Caco-2 (cell line): Measurements from ENCODE around the gene CLIC3. TPM values are rescaled to one million over a fixed set of nuclear protein-coding genes. Genes with fewer than 3 reads are reported as not detected.

ENCODE experiments used
- BruUV-seq: library from RNA; stranded (reverse); fragments of 400-500 nt; replicated peaks from 2 replicates; lab custom pipeline; 2021; lab: Mats Ljungman, UMichigan
- CTCF ChIA-PET: fragments of 300-600 bp; sonication (Branson Sonifier 250); formaldehyde crosslinking; loops from one replicate; lab custom pipeline; 2022; ENCODE audit warnings: antibody characterized with exemption; lab: Charles Lee
- POLR2A ChIA-PET: fragments of 300-600 bp; sonication (Branson Sonifier 250); formaldehyde crosslinking; loops from one replicate; lab custom pipeline; 2022; ENCODE audit warnings: antibody characterized with exemption; lab: Charles Lee
- DNase-seq, 2 experiments: peaks; one replicate each; pipeline versions ENCODE4 v3.0.0 to v3.0.0-alpha.2; 2020 to 2022
- H3K27me3 ChIP-seq: replicated peaks from 2 replicates; pipeline ENCODE4 v1.6.0; 2011; ENCODE audit warnings: low read length; ENCODE audit not compliant: control insufficient read depth, insufficient read depth
- H3K36me3 ChIP-seq: 2 replicates; pipeline ENCODE4 v1.5.1; 2011; ENCODE audit warnings: low read length; ENCODE audit not compliant: control insufficient read depth, insufficient read depth
- H3K4me1 ChIP-seq: fragments of 250-450 bp; sonication (Bioruptor Pico); 2 replicates; pipeline ENCODE4 v1.5.1; 2020; ENCODE audit warnings: mild to moderate bottlenecking
- H3K4me3 ChIP-seq: 2 replicates; pipeline ENCODE4 v1.5.1; 2011; ENCODE audit warnings: low read depth, mild to moderate bottlenecking, control low read depth, low read length
- H3K9me3 ChIP-seq: fragments of 250-450 bp; sonication (Bioruptor Pico); 2 replicates; pipeline ENCODE4 v1.5.1; 2020; ENCODE audit warnings: mild to moderate bottlenecking, moderate library complexity
- H3K27ac Mint-ChIP-seq: one replicate; pipeline ENCODE4 v1.8.0; 2022; ENCODE audit warnings: mixed read lengths; ENCODE audit not compliant: unreplicated experiment
- H3K27me3 Mint-ChIP-seq: one replicate; pipeline ENCODE4 v1.8.0; 2022; ENCODE audit warnings: mixed read lengths; ENCODE audit not compliant: insufficient read depth, unreplicated experiment
- H3K36me3 Mint-ChIP-seq: one replicate; pipeline ENCODE4 v1.8.0; 2022; ENCODE audit warnings: mild to moderate bottlenecking, mixed read lengths; ENCODE audit not compliant: insufficient read depth, unreplicated experiment
- H3K4me1 Mint-ChIP-seq: one replicate; pipeline ENCODE4 v1.8.0; 2022; ENCODE audit warnings: low read depth, mixed read lengths; ENCODE audit not compliant: unreplicated experiment
- H3K4me3 Mint-ChIP-seq: one replicate; pipeline ENCODE4 v1.8.0; 2022; ENCODE audit warnings: mild to moderate bottlenecking, moderate library complexity, mixed read lengths; ENCODE audit not compliant: unreplicated experiment
- H3K9me3 Mint-ChIP-seq: one replicate; pipeline ENCODE4 v1.8.0; 2022; ENCODE audit warnings: mixed read lengths; ENCODE audit not compliant: unreplicated experiment
- CTCF ChIP-seq, 2 experiments: fragments of 200-600 bp in 1 of 2; IDR thresholded peaks; 1 replicate in 1 of 2; 2 replicates in 1 of 2; pipeline versions ENCODE4 v1.5.1 to v1.8.0; 2011 to 2022; ENCODE audit warnings: antibody characterized with exemption in 1 of 2, control low read depth in 1 of 2, inconsistent platforms in 1 of 2, low read depth in 1 of 2, low read length in 1 of 2, mild to moderate bottlenecking in 1 of 2, moderate library complexity in 1 of 2; ENCODE audit not compliant: insufficient read depth in 1 of 2, severe bottlenecking in 1 of 2, unreplicated experiment in 1 of 2
- intact Hi-C: fragments of 100-400 bp; cut with micrococcal nuclease; formaldehyde crosslinking; loops from one replicate; pipeline ENCODE4 v1.10.0; 2022; ENCODE audit not compliant: unreplicated experiment
- total RNA-seq: library from RNA; stranded (reverse); gene quantifications from 2 replicates; pipeline ENCODE4 v1.2.3, GENCODE V29; 2022

Gene CLIC3
- total RNA-seq, 1 experiment from 2014 or later, result 4.7 TPM

- H3K4me3 Mint-ChIP-seq, result no peak within 1 kb of the TSS
- H3K27ac Mint-ChIP-seq, result no peak within 1 kb of the TSS
- CTCF ChIA-PET, result no interaction called here
- no peaks in the 10 kb centered on the region for H3K36me3 Mint-ChIP-seq
- BruUV-seq, result no TSS peak
- no peak for DNase-seq
- no peaks in the 10 kb centered on the region for H3K27me3 ChIP-seq
- intact Hi-C loops, result no loop called here
- no peaks in the 10 kb centered on the region for H3K4me1 ChIP-seq
- no peaks in the 10 kb centered on the region for H3K4me1 Mint-ChIP-seq
- H3K36me3 ChIP-seq, result no peaks in the 10 kb centered on the region
- H3K9me3 Mint-ChIP-seq, result no peaks in the 10 kb centered on the region
- no peaks in the 10 kb centered on the region for H3K27me3 Mint-ChIP-seq
- POLR2A ChIA-PET, result no interaction called here
- no peak for TF ChIP-seq CTCF (IDR thresholded peaks at IDR 0.05; ENCODE audit: insufficient read depth in 1 of 2, low read depth in 1 of 2, low read length in 1 of 2, severe bottlenecking in 1 of 2, unreplicated experiment in 1 of 2)
- H3K4me3 ChIP-seq, result no peak within 1 kb of the TSS
- H3K9me3 ChIP-seq, result no peaks in the 10 kb centered on the region
Measured at GRCh38 chr9:136982232-136983051, 13.9 kb downstream of the CLIC3 start, which contains the start of gene LCNL1. TSS of gene LCNL1 (plus strand) at chr9:136982993. CDS start at chr9:136983587, 594 bp downstream.

DNA sequence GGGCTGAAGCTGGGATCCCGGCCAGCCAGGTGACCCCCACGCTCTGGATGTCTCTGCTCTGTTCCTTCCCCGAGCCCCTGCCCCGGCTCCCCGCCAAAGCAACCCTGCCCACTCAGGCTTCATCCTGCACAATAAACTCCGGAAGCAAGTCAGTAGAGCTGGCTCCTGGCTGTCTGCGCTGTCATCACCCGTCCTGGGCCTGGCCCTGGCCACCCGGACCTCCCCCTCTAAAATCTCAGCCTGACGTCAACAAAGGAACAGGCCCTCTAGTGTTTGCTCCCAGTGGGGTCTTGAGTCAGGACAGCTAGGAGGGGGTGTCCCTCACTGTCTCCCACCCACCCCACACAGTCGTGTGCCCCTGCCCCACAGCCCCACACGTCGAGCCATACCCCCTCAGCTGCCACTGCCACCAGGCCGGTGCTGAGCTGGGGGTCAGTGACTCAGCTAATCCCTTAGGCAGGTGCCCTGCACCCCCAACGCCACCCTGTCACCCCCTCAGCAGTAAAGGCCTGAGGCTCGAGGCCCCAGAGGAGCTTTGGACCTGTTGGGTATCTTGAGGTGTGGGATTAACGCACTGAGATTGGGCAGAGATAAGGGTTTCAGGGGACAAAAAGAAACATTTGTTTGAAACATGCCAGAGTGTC, 14.7 kb downstream of the CLIC3 start:
- Histone ChIP-seq H3K27me3 (no peaks in the 10 kb centered on the region), H3K4me1 (no peaks in the 10 kb centered on the region), H3K4me3 (no peak overlapping the region), H3K9me3 (no peaks in the 10 kb centered on the region), H3K36me3 (no peaks in the 10 kb centered on the region)
- BruUV-seq, result no TSS peak
- no peaks in the 10 kb centered on the region for H3K36me3 Mint-ChIP-seq
- no peak for DNase-seq
- TF ChIP-seq CTCF (IDR thresholded peaks at IDR 0.05; ENCODE audit: insufficient read depth in 1 of 2, low read depth in 1 of 2, low read length in 1 of 2, severe bottlenecking in 1 of 2, unreplicated experiment in 1 of 2), result no peak
- ChIA-PET CTCF (interaction anchor here (0.6 kb wide), 1 partner anchor 601 kb away, joined by 3 read pairs; no protein-coding TSS in a partner anchor), POLR2A (no interaction called here)
- H3K4me1 Mint-ChIP-seq, result no peaks in the 10 kb centered on the region
- no peak overlapping the region for H3K4me3 Mint-ChIP-seq
- no peaks in the 10 kb centered on the region for H3K27me3 Mint-ChIP-seq
- no peak overlapping the region for H3K27ac Mint-ChIP-seq
- intact Hi-C loops, result no loop called here
- H3K9me3 Mint-ChIP-seq, result no peaks in the 10 kb centered on the region

GRCh38 chr9:136980669-136981478, 15.5 kb downstream of the CLIC3 start:
- ChIA-PET POLR2A (no interaction called here), CTCF (interaction anchor here (0.6 kb wide), 1 partner anchor 600 kb away, joined by 3 read pairs; no protein-coding TSS in a partner anchor)
- no TSS peak for BruUV-seq
- no peaks in the 10 kb centered on the region for H3K27me3 ChIP-seq
- H3K36me3 Mint-ChIP-seq, result no peaks in the 10 kb centered on the region
- H3K4me1 ChIP-seq, result no peaks in the 10 kb centered on the region
- H3K36me3 ChIP-seq, result no peaks in the 10 kb centered on the region
- no peaks in the 10 kb centered on the region for H3K9me3 ChIP-seq
- no peaks in the 10 kb centered on the region for H3K9me3 Mint-ChIP-seq
- DNase-seq, result no peak
- no peaks in the 10 kb centered on the region for H3K27me3 Mint-ChIP-seq
- no peak overlapping the region for H3K4me3 Mint-ChIP-seq
- H3K4me1 Mint-ChIP-seq, result no peaks in the 10 kb centered on the region
- intact Hi-C loops, result no loop called here
- no peak overlapping the region for H3K27ac Mint-ChIP-seq
- H3K4me3 ChIP-seq, result no peak overlapping the region
- no peak for TF ChIP-seq CTCF (IDR thresholded peaks at IDR 0.05; ENCODE audit: insufficient read depth in 1 of 2, low read depth in 1 of 2, low read length in 1 of 2, severe bottlenecking in 1 of 2, unreplicated experiment in 1 of 2)
